Skin epidermis (tissue), 12 donors: ENCODE data around the gene NEURL1.

Experiments used
- H3K27ac ChIP-seq, 21 experiments: fragments of 200-600 bp; sonication (generic) in 11 of 21; one replicate each; pipeline ENCODE4 v1.5.0; 2020; ENCODE audit warnings: mild to moderate bottlenecking in 3 of 21, inconsistent platforms in 2 of 21, moderate library complexity in 2 of 21
- H3K4me3 ChIP-seq, 7 experiments: fragments of 200-600 bp; sonication (generic) in 2 of 7; one replicate each; pipeline ENCODE4 v1.5.0; 2020; ENCODE audit warnings: inconsistent platforms in 2 of 7, mild to moderate bottlenecking in 2 of 7, moderate library complexity in 1 of 7

The NEURL1 gene

GRCh38 chr10:103573205-103573487, 79.6 kb downstream of the NEURL1 start:
- H3K27ac ChIP-seq, result no peak overlapping the region

GRCh38 chr10:103574097-103575061, 80.9 kb downstream of the NEURL1 start:
- Histone ChIP-seq H3K27ac (no peak overlapping the region), H3K4me3 (no peak overlapping the region)

More at GRCh38 chr10:103573205-103573487, 79.6 kb downstream of the NEURL1 start:
- no peak overlapping the region for H3K4me3 ChIP-seq

GRCh38 chr10:103575416-103576075, 82.0 kb downstream of the NEURL1 start:
- H3K4me3 ChIP-seq, result no peak overlapping the region
- H3K27ac ChIP-seq, result no peak overlapping the region

- Histone ChIP-seq H3K27ac (no peak overlapping the region), H3K4me3 (no peak overlapping the region)
These were observed 82.6 kb downstream of the NEURL1 start for GRCh38 chr10:103576076-103576471.

GRCh38 chr10:103576862-103577261, 83.4 kb downstream of the NEURL1 start:
- no peak overlapping the region for H3K27ac ChIP-seq

GRCh38 chr10:103578782-103579382, 85.4 kb downstream of the NEURL1 start:
- Histone ChIP-seq H3K4me3 (no peak overlapping the region), H3K27ac (no peak overlapping the region)

More at GRCh38 chr10:103576862-103577261, 83.4 kb downstream of the NEURL1 start:
- H3K4me3 ChIP-seq, result no peak overlapping the region

- Histone ChIP-seq H3K4me3 (no peak overlapping the region), H3K27ac (no peak overlapping the region)
These were observed 86.5 kb downstream of the NEURL1 start for GRCh38 chr10:103580011-103580410.

GRCh38 chr10:103580430-103580829, 86.9 kb downstream of the NEURL1 start:
- H3K27ac ChIP-seq, result no peak overlapping the region
- H3K4me3 ChIP-seq, result no peak overlapping the region

- Histone ChIP-seq H3K27ac (no peak overlapping the region), H3K4me3 (no peak overlapping the region)
These were observed 88.0 kb downstream of the NEURL1 start for GRCh38 chr10:103581499-103581898.

GRCh38 chr10:103582331-103583123, 89.0 kb downstream of the NEURL1 start:
- no peak overlapping the region for H3K27ac ChIP-seq
- H3K4me3 ChIP-seq, result no peak overlapping the region

- Histone ChIP-seq H3K4me3 (peak overlapping the region; percentile 34 to 57 (median 49)), H3K27ac (peak overlapping the region in 4 of 21 experiments; percentile 55 to 73 (median 62))
These were observed 90.3 kb downstream of the NEURL1 start for GRCh38 chr10:103583871-103584215.

- H3K4me3 ChIP-seq, result peak overlapping the region; percentile 34 to 57 (median 49)
- peak overlapping the region in 11 of 21 experiments; percentile 6 to 73 (median 42) for H3K27ac ChIP-seq
These were observed 90.9 kb downstream of the NEURL1 start for GRCh38 chr10:103584216-103585010.

GRCh38 chr10:103585011-103585405, 91.5 kb downstream of the NEURL1 start:
- Histone ChIP-seq H3K27ac (peak overlapping the region in 3 of 21 experiments; percentile 31 to 73 (median 50)), H3K4me3 (peak overlapping the region in 6 of 7 experiments; percentile 34 to 57 (median 49))

- H3K4me3 ChIP-seq, result no peak overlapping the region
- H3K27ac ChIP-seq, result no peak overlapping the region
These were observed 93.6 kb downstream of the NEURL1 start for GRCh38 chr10:103587073-103587472.

GRCh38 chr10:103589074-103589630, 95.6 kb downstream of the NEURL1 start:
- Histone ChIP-seq H3K4me3 (no peak overlapping the region), H3K27ac (no peak overlapping the region)

- H3K27ac ChIP-seq, result no peak overlapping the region
- H3K4me3 ChIP-seq, result no peak overlapping the region
These were observed 96.6 kb downstream of the NEURL1 start for GRCh38 chr10:103590060-103590459.

- no peak overlapping the region for H3K27ac ChIP-seq
- no peak overlapping the region for H3K4me3 ChIP-seq
These were observed 97.3 kb downstream of the NEURL1 start for GRCh38 chr10:103590744-103591291.
